K562 (cell line): ENCODE measurements around the gene CARMIL1. TPM values are rescaled to one million over a fixed set of nuclear protein-coding genes. Genes with fewer than 3 reads are reported as not detected.

ENCODE experiments used
- ATAC-seq: fragments of 200-7000 bp; cut with Tn5 transposase; 3 replicates; pipeline ENCODE4 v1.9.1; 2020; ENCODE audit warnings: moderate library complexity
- BruUV-seq: library from RNA; stranded (reverse); fragments of 400-500 nt; replicated peaks from 2 replicates; lab custom pipeline; 2021; lab: Mats Ljungman, UMichigan
- CTCF ChIA-PET: fragments of 300-600 bp; formaldehyde crosslinking; extraction: SDS; loops from one replicate; lab custom pipeline; 2021; ENCODE audit warnings: low intra/inter-chr PET ratio; lab: Yijun Ruan, JAX
- POLR2A ChIA-PET: fragments of 300-600, 350-650 bp; sonication (Branson Sonifier 250); formaldehyde crosslinking; extraction: SDS; loops from one replicate; lab custom pipeline; 2021; ENCODE audit warnings: antibody characterized with exemption, inconsistent platforms; lab: Yijun Ruan, JAX
- DNase-seq, 4 experiments: peaks; one replicate each; pipeline versions ENCODE4 v3.0.0 to v3.0.0-alpha.2; 2011 to 2018; ENCODE audit warnings: low spot score in 3 of 4, mixed read lengths in 3 of 4; ENCODE audit errors: extremely low read depth in 1 of 4
- FAIRE-seq: peaks from 2 replicates; lab custom pipeline; 2011; peaks lifted over from hg19 to GRCh38; lab: Jason Lieb, UNC
- H2AFZ ChIP-seq: 2 replicates; pipeline ENCODE4 v1.6.0; 2011; ENCODE audit warnings: low read depth, low read length, control low read depth, inconsistent platforms
- H3K27ac ChIP-seq: fragments of 200-600 bp; 3 replicates; pipeline ENCODE4 v1.8.0; 2011; ENCODE audit warnings: low read depth, mild to moderate bottlenecking, control low read depth, inconsistent platforms, low read length, moderate library complexity, mixed read lengths; ENCODE audit errors: extremely low read depth
- H3K27me3 ChIP-seq, 2 experiments: fragments of 300-600 bp in 1 of 2; 2 replicates in 1 of 2; 3 replicates in 1 of 2; pipeline versions ENCODE4 v1.6.0 to v1.8.0; 2011; ENCODE audit warnings: inconsistent platforms in 2 of 2, low read length in 2 of 2, mild to moderate bottlenecking in 1 of 2, mixed read lengths in 1 of 2, moderate library complexity in 1 of 2; ENCODE audit not compliant: control insufficient read depth in 2 of 2, insufficient read depth in 2 of 2
- H3K36me3 ChIP-seq: fragments of 300-600 bp; 3 replicates; pipeline ENCODE4 v1.8.0; 2011; ENCODE audit warnings: mild to moderate bottlenecking, low read length, inconsistent platforms; ENCODE audit not compliant: control insufficient read depth, insufficient read depth
- H3K4me1 ChIP-seq, 2 experiments: fragments of 200-600 bp in 1 of 2; replicated peaks in 1 of 2; 2 replicates in 1 of 2; 3 replicates in 1 of 2; pipeline versions ENCODE4 v1.5.1 to v1.8.0; 2011; ENCODE audit warnings: inconsistent platforms in 2 of 2, low read length in 2 of 2, mild to moderate bottlenecking in 1 of 2, mixed read lengths in 1 of 2, moderate library complexity in 1 of 2; ENCODE audit not compliant: control insufficient read depth in 2 of 2, insufficient read depth in 2 of 2
- H3K4me2 ChIP-seq: 2 replicates; pipeline ENCODE4 v1.6.1; 2011; ENCODE audit warnings: low read length, control low read depth, inconsistent platforms, mixed read lengths; ENCODE audit not compliant: insufficient read depth
- H3K4me3 ChIP-seq: fragments of 200-600 bp; sonication (generic), shearing (Covaris generic); 2 replicates; pipeline ENCODE4 v1.5.1; 2016; ENCODE audit warnings: control low read depth, inconsistent platforms
- H3K79me2 ChIP-seq: fragments of 200-600 bp; 3 replicates; pipeline ENCODE4 v1.8.0; 2011; ENCODE audit warnings: low read length, inconsistent platforms; ENCODE audit not compliant: control insufficient read depth, insufficient read depth
- H3K9ac ChIP-seq, 2 experiments: 2 replicates each; pipeline versions ENCODE4 v1.6.0 to v1.6.1; 2011; ENCODE audit warnings: low read depth in 2 of 2, low read length in 2 of 2, control low read depth in 1 of 2, inconsistent platforms in 1 of 2, mild to moderate bottlenecking in 1 of 2, mixed read lengths in 1 of 2; ENCODE audit not compliant: insufficient read depth in 1 of 2
- H3K9me1 ChIP-seq: one replicate; pipeline ENCODE4 v1.6.0; 2011; ENCODE audit warnings: inconsistent platforms, mild to moderate bottlenecking, low read length, moderate library complexity; ENCODE audit not compliant: control insufficient read depth, insufficient read depth
- H3K9me3 ChIP-seq: replicated peaks from 2 replicates; pipeline ENCODE4 v1.5.1; 2011; ENCODE audit warnings: low read depth, low read length, inconsistent platforms; ENCODE audit not compliant: control insufficient read depth, insufficient read depth
- H4K20me1 ChIP-seq: replicated peaks from 2 replicates; pipeline ENCODE4 v1.6.1; 2011; ENCODE audit warnings: low read length, inconsistent platforms, mixed read lengths; ENCODE audit not compliant: control insufficient read depth, insufficient read depth
- ARHGAP35 ChIP-seq: fragments of 450-650 bp; IDR thresholded peaks from 2 replicates; pipeline ENCODE4 v1.6.1; 2018; ENCODE audit not compliant: partially characterized antibody
- BCOR ChIP-seq: fragments of 450-650 bp; IDR thresholded peaks from 2 replicates; pipeline ENCODE4 v1.6.1; 2016
- EP300 ChIP-seq: IDR thresholded peaks from 2 replicates; pipeline ENCODE4 v1.6.1; 2012; ENCODE audit warnings: low read length, improper control_type of control experiment
- EP400 ChIP-seq: fragments of 450-650 bp; IDR thresholded peaks from 2 replicates; pipeline ENCODE4 v1.6.1; 2017; ENCODE audit warnings: antibody characterized with exemption, mild to moderate bottlenecking, moderate library complexity
- EZH2 ChIP-seq: IDR thresholded peaks from 2 replicates; pipeline ENCODE4 v1.6.1; 2012; ENCODE audit warnings: low read depth, mild to moderate bottlenecking, inconsistent platforms, low read length, borderline replicate concordance
- HINFP ChIP-seq: fragments of 450-650 bp; conservative IDR thresholded peaks from 2 replicates; pipeline ENCODE4 v1.6.1; 2016; ENCODE audit warnings: missing genetic modification characterization, low read depth, mild to moderate bottlenecking, control low read depth, missing compliant biosample characterization
- HNRNPLL ChIP-seq: fragments of 200-400 bp; formaldehyde crosslinking; IDR thresholded peaks from 2 replicates; pipeline ENCODE4 v1.6.1; 2017; ENCODE audit warnings: low read length, low read depth, mild to moderate bottlenecking; ENCODE audit not compliant: poor library complexity, severe bottlenecking
- NONO ChIP-seq, 2 experiments: fragments of 200-400 bp in 1 of 2; fragments of 450-650 bp in 1 of 2; formaldehyde crosslinking in 1 of 2; IDR thresholded peaks; 2 replicates each; pipeline ENCODE4 v1.6.1; 2017; ENCODE audit warnings: low read depth in 2 of 2, mild to moderate bottlenecking in 2 of 2, moderate library complexity in 2 of 2, low read length in 1 of 2
- PHF8 ChIP-seq: fragments of 200-600 bp; sonication (generic); IDR thresholded peaks from 2 replicates; pipeline ENCODE4 v1.6.1; 2012; ENCODE audit warnings: mixed run types, mild to moderate bottlenecking, inconsistent platforms, low read length, moderate library complexity, borderline replicate concordance
- POLR2AphosphoS5 ChIP-seq: IDR thresholded peaks from 2 replicates; pipeline ENCODE4 v1.6.1; 2011; ENCODE audit warnings: mild to moderate bottlenecking, low read depth, low read length, moderate library complexity; ENCODE audit not compliant: control insufficient read depth, insufficient read depth
- PTRF ChIP-seq: fragments of 450-650 bp; IDR thresholded peaks from 2 replicates; pipeline ENCODE4 v1.6.1; 2016; ENCODE audit warnings: mild to moderate bottlenecking, missing genetic modification characterization, missing compliant biosample characterization
- TRIM28 ChIP-seq: fragments of 450-650 bp; IDR thresholded peaks from 2 replicates; pipeline ENCODE4 v1.6.1; 2017
- ZBTB9 ChIP-seq: fragments of 450-650 bp; formaldehyde crosslinking; IDR thresholded peaks from 2 replicates; pipeline ENCODE4 v1.4.0; 2020; ENCODE audit warnings: mild to moderate bottlenecking, moderate library complexity
- ZKSCAN1 ChIP-seq: fragments of 150-350 bp; IDR thresholded peaks from 2 replicates; pipeline ENCODE4 v1.6.1; 2016; ENCODE audit warnings: low read depth, low read length
- ZNF277 ChIP-seq: fragments of 250-450 bp; sonication (Bioruptor Pico); IDR thresholded peaks from 2 replicates; pipeline ENCODE4 v1.8.0; 2022; ENCODE audit warnings: inconsistent platforms, mild to moderate bottlenecking, moderate library complexity, borderline replicate concordance
- ZNF316 ChIP-seq: fragments of 450-650 bp; IDR thresholded peaks from 2 replicates; pipeline ENCODE4 v1.6.1; 2016
- ZNF780A ChIP-seq: fragments of 250-450 bp; sonication (Bioruptor Pico); IDR thresholded peaks from 2 replicates; pipeline ENCODE4 v1.5.0; 2021; ENCODE audit warnings: mild to moderate bottlenecking
- whole genome bisulfite sequencing: fragments of 100-300 bp; shearing (Covaris generic); methylation state at CpG from one replicate; pipeline ENCODE4 v1.1.6; 2016; ENCODE audit warnings: low coverage, mixed read lengths; ENCODE audit not compliant: insufficient coverage; ENCODE audit errors: missing lambda C conversion rate; 5-methylcytosine and 5-hydroxymethylcytosine counted together
- in situ Hi-C: fragments of 300-500 bp; cut with MboI; formaldehyde crosslinking; loops from 4 replicates; pipeline ENCODE4 v1.15.0; 2018; ENCODE audit warnings: inconsistent platforms, mixed read lengths
- intact Hi-C: fragments of 100-400 bp; cut with micrococcal nuclease; formaldehyde crosslinking; loops from 2 replicates; pipeline ENCODE4 v1.14.2; 2022
- polyA plus RNA-seq, 8 experiments: library from polyadenylated mRNA; depleted of rRNA in 4 of 8; stranded (reverse) in 5 of 8; unstranded in 3 of 8; fragments of >200 nt; fragmentation: Nextera tagmentation in 2 of 8; fragmentation: Illumina TruSeq in 1 of 8; extraction: Ambion mirVana in 2 of 8; extraction: Trizol in 1 of 8; gene quantifications; 2 replicates each; pipeline versions ENCODE4 v1.2.1 to v1.2.3, GENCODE V29; 2011 to 2014; ENCODE audit warnings: inconsistent platforms in 1 of 8, missing spikeins in 1 of 8
- total RNA-seq, 7 experiments: library from RNA; depleted of rRNA in 6 of 7; stranded (reverse); fragments of >200 nt in 6 of 7; fragmentation: Illumina TruSeq in 2 of 7; extraction: Trizol in 2 of 7; gene quantifications; 2 replicates each; pipeline versions ENCODE4 v1.2.1 to v1.2.3, GENCODE V29; 2011 to 2021; ENCODE audit warnings: low replicate concordance in 1 of 7

The CARMIL1 gene
- total and polyA plus RNA-seq, 9 of the 15 experiments (the other 6 are each of a cell fraction or from before 2014, with no cell fraction given), result 0.04 to 0.32 (median 0.10) TPM; not detected in 1

- TF ChIP-seq EP300 (no peak), ZBTB9 (CRISPR knock-in tag) (no peak), POLR2AphosphoS5 (no peak), ZNF316 (no peak), EZH2 (no peak), ARHGAP35 (no peak), NONO (IDR thresholded peaks at IDR 0.05; ENCODE audit: low read depth in 2 of 2, low read length in 1 of 2) (no peak), TRIM28 (no peak), PTRF (no peak), HINFP (tag) (no peak), ZNF780A (CRISPR knock-in tag) (no peak), BCOR (no peak), EP400 (no peak), HNRNPLL (no peak), ZNF277 (CRISPR knock-in tag) (no peak), PHF8 (no peak), ZKSCAN1 (no peak)
- no peak for ATAC-seq
- Histone ChIP-seq H3K27ac (no peak overlapping the region), H3K9ac (no peak overlapping the region), H3K4me1 (no peaks in the 10 kb centered on the region), H3K9me3 (no peaks in the 10 kb centered on the region), H3K4me2 (no peak overlapping the region), H3K27me3 (peaks cover 0 to 12% of the 10 kb centered on the region in 2 experiments; a peak in 2 of 5 replicates), H3K4me3 (no peak overlapping the region), H2AFZ (no peak overlapping the region), H3K79me2 (no peaks in the 10 kb centered on the region), H4K20me1 (no peaks in the 10 kb centered on the region), H3K36me3 (no peaks in the 10 kb centered on the region), H3K9me1 (no peaks in the 10 kb centered on the region)
- no peak for DNase-seq
- ChIA-PET CTCF (no interaction called here), POLR2A (no interaction called here)
- no peak for FAIRE-seq
- intact Hi-C loops, result no loop called here
- no TSS peak for BruUV-seq
- in situ Hi-C loops, result no loop called here
- WGBS, result 0% methylated on average over 1 of the region's 1 CpG
Measured at GRCh38 chr6:25295651-25296050, 16.5 kb downstream of the CARMIL1 start.
